ENCODE data around the gene KYNU.

GRCh38 chr2:142920571-142920970 lies 43.1 kb downstream of the KYNU start:
- TF ChIP-seq CTCF (IDR thresholded peaks at IDR 0.05), result no peak
- no peak for TF ChIP-seq EZH2phosphoT487 (IDR thresholded peaks at IDR 0.05)

Measured in neural progenitor cell (in vitro differentiated cells).